Endothelial cell of umbilical vein (primary cell): ENCODE data around the gene GCNT1. TPM values are rescaled to one million over a fixed set of nuclear protein-coding genes. Genes with fewer than 3 reads are reported as not detected.

Experiments used
- BruUV-seq: library from RNA; stranded (reverse); fragments of 400-500 nt; replicated peaks from 2 replicates; lab custom pipeline; 2021; lab: Mats Ljungman, UMichigan
- CTCF ChIA-PET: fragments of 300-600, 350-600 bp; sonication (Branson Sonifier 250); formaldehyde crosslinking; loops from one replicate; lab custom pipeline; 2021; ENCODE audit warnings: antibody characterized with exemption, inconsistent platforms; lab: Charles Lee
- POLR2A ChIA-PET: fragments of 300-600, 350-600 bp; sonication (Branson Sonifier 250); formaldehyde crosslinking; loops from one replicate; lab custom pipeline; 2021; ENCODE audit warnings: antibody characterized with exemption, inconsistent platforms; lab: Charles Lee
- DNase-seq: peaks from one replicate; pipeline ENCODE4 v3.0.0-alpha.2; 2011; ENCODE audit warnings: low read depth, low spot score
- FAIRE-seq: peaks from 2 replicates; lab custom pipeline; 2011; peaks lifted over from hg19 to GRCh38; lab: Jason Lieb, UNC
- H2AFZ ChIP-seq: 2 replicates; pipeline ENCODE4 v1.6.0; 2012; ENCODE audit warnings: low read depth, low read length, control low read depth, inconsistent platforms
- H3K27ac ChIP-seq: 2 replicates; pipeline ENCODE4 v1.5.1; 2011; ENCODE audit warnings: low read depth, mild to moderate bottlenecking, control low read depth, low read length, moderate library complexity; ENCODE audit not compliant: insufficient read depth
- H3K27me3 ChIP-seq, 2 experiments: 2 replicates each; pipeline versions ENCODE4 v1.6.0 to v1.6.1; 2011; ENCODE audit warnings: low read length in 2 of 2, mixed read lengths in 1 of 2; ENCODE audit not compliant: control insufficient read depth in 2 of 2, insufficient read depth in 2 of 2
- H3K36me3 ChIP-seq, 2 experiments: 2 replicates in 1 of 2; 3 replicates in 1 of 2; pipeline ENCODE4 v1.5.1; 2011; ENCODE audit warnings: low read length in 2 of 2, mild to moderate bottlenecking in 1 of 2, moderate library complexity in 1 of 2; ENCODE audit not compliant: control insufficient read depth in 2 of 2, insufficient read depth in 2 of 2; ENCODE audit errors: extremely low read depth in 1 of 2
- H3K4me1 ChIP-seq: 3 replicates; pipeline ENCODE4 v1.5.1; 2011; ENCODE audit warnings: mild to moderate bottlenecking, low read length; ENCODE audit not compliant: control insufficient read depth, insufficient read depth; ENCODE audit errors: extremely low read depth
- H3K4me2 ChIP-seq: 2 replicates; pipeline ENCODE4 v1.6.1; 2011; ENCODE audit warnings: low read length, control low read depth, mixed read lengths; ENCODE audit not compliant: insufficient read depth
- H3K4me3 ChIP-seq, 3 experiments: fragments of 200-600 bp in 1 of 3; sonication (generic), shearing (Covaris generic) in 1 of 3; replicated peaks in 1 of 3; 2 replicates each; pipeline ENCODE4 v1.5.1; 2011 to 2016; ENCODE audit warnings: control low read depth in 3 of 3, low read length in 3 of 3, mild to moderate bottlenecking in 2 of 3, inconsistent platforms in 1 of 3, low read depth in 1 of 3, moderate library complexity in 1 of 3; ENCODE audit not compliant: insufficient read depth in 1 of 3
- H3K79me2 ChIP-seq: 2 replicates; pipeline ENCODE4 v1.6.0; 2012; ENCODE audit warnings: low read length, inconsistent platforms; ENCODE audit not compliant: control insufficient read depth, insufficient read depth
- H3K9ac ChIP-seq: replicated peaks from 2 replicates; pipeline ENCODE3; 2011; ENCODE audit warnings: low read length, control low read depth; ENCODE audit not compliant: insufficient read depth; ENCODE audit errors: extremely low read depth
- H3K9me1 ChIP-seq: replicated peaks from 3 replicates; pipeline ENCODE4 v1.6.0; 2011; ENCODE audit warnings: mild to moderate bottlenecking, low read length; ENCODE audit not compliant: control insufficient read depth, insufficient read depth; ENCODE audit errors: extremely low read depth
- H3K9me3 ChIP-seq: replicated peaks from 2 replicates; pipeline ENCODE4 v1.5.1; 2012; ENCODE audit warnings: low read length, inconsistent platforms; ENCODE audit not compliant: control insufficient read depth, insufficient read depth
- H4K20me1 ChIP-seq: replicated peaks from 2 replicates; pipeline ENCODE3; 2011; ENCODE audit warnings: mild to moderate bottlenecking, low read length; ENCODE audit not compliant: control insufficient read depth, insufficient read depth; ENCODE audit errors: extremely low read depth
- CTCF ChIP-seq, 2 donors: IDR thresholded peaks; 1 replicate in 1 of 2; 2 replicates in 1 of 2; pipeline ENCODE4 v1.5.1; 2011; ENCODE audit warnings: low read length in 2 of 2, mild to moderate bottlenecking in 2 of 2, moderate library complexity in 2 of 2, control low read depth in 1 of 2, inconsistent platforms in 1 of 2, low read depth in 1 of 2; ENCODE audit not compliant: insufficient read depth in 1 of 2; ENCODE audit errors: extremely low read depth in 1 of 2
- EZH2 ChIP-seq: IDR thresholded peaks from 2 replicates; pipeline ENCODE4 v1.6.1; 2012; ENCODE audit warnings: borderline replicate concordance, low read depth, mild to moderate bottlenecking, moderate library complexity, low read length, inconsistent platforms; ENCODE audit not compliant: severe bottlenecking
- FOS ChIP-seq: IDR thresholded peaks from 2 replicates; pipeline ENCODE4 v1.6.1; 2011; ENCODE audit warnings: mild to moderate bottlenecking, low read length, moderate library complexity, borderline replicate concordance; ENCODE audit not compliant: insufficient read depth
- GATA2 ChIP-seq: IDR thresholded peaks from 2 replicates; pipeline ENCODE4 v1.7.0; 2011; ENCODE audit warnings: low read depth, mild to moderate bottlenecking, moderate library complexity, mixed read lengths, low read length; ENCODE audit not compliant: insufficient read length, insufficient read depth
- JUN ChIP-seq: IDR thresholded peaks from 2 replicates; pipeline ENCODE4 v1.6.1; 2011; ENCODE audit warnings: borderline replicate concordance, low read depth; ENCODE audit not compliant: insufficient read length, insufficient read depth
- MAX ChIP-seq: IDR thresholded peaks from 2 replicates; pipeline ENCODE4 v1.6.1; 2011; ENCODE audit not compliant: insufficient read depth, insufficient read length
- MYC ChIP-seq: IDR thresholded peaks from one replicate; pipeline ENCODE4 v1.6.1; 2011; ENCODE audit warnings: mild to moderate bottlenecking, low read depth, low read length
- POLR2A ChIP-seq: IDR thresholded peaks from 2 replicates; pipeline ENCODE4 v1.6.1; 2012; ENCODE audit warnings: low read depth, mild to moderate bottlenecking, control low read depth, low read length
- POLR2AphosphoS5 ChIP-seq: IDR thresholded peaks from 2 replicates; pipeline ENCODE4 v1.6.1; 2012; ENCODE audit warnings: low read depth, mild to moderate bottlenecking, control low read depth, low read length, moderate library complexity; ENCODE audit not compliant: insufficient read depth
- dilution Hi-C: fragments of 300-500 bp; cut with MboI; formaldehyde crosslinking; loops from one replicate; pipeline ENCODE4 v1.15.0; 2019; ENCODE audit warnings: low sequenced_read_pairs; ENCODE audit not compliant: extremely low pct_ligation_motif_present
- intact Hi-C: fragments of 100-400 bp; cut with micrococcal nuclease; formaldehyde crosslinking; loops from one replicate; pipeline ENCODE4 v1.10.0; 2022
- polyA plus RNA-seq, 4 experiments: library from polyadenylated mRNA; depleted of rRNA in 3 of 4; stranded (reverse) in 3 of 4; unstranded in 1 of 4; fragments of >200 nt; gene quantifications; 2 replicates each; pipeline versions ENCODE4 v1.2.1 to v1.2.3, GENCODE V29; 2011 to 2012; ENCODE audit warnings: missing spikeins in 1 of 4
- total RNA-seq: library from RNA; stranded (reverse); gene quantifications from 2 replicates; pipeline ENCODE4 v1.2.3, GENCODE V29; 2021

GCNT1 gene
- total and polyA plus RNA-seq, 2 donors (not counting 3 experiments of a cell fraction or from before 2014, with no cell fraction given) = 18.1 to 30.9 TPM

GRCh38 chr9:76525196-76525595 lies 66.2 kb downstream of the GCNT1 start:
- intact Hi-C loops = no loop called here
- ChIA-PET POLR2A (no interaction called here), CTCF (interaction anchor here (1.0 kb wide), 2 partner anchors 9 kb away, joined by 3 read pairs; no protein-coding TSS in a partner anchor)
- DNase-seq (no peak), FAIRE-seq (no peak)
- Histone ChIP-seq H3K4me1 (no peaks in the 10 kb centered on the region), H3K27me3 (no peaks in the 10 kb centered on the region), H3K9ac (no peak overlapping the region), H3K27ac (no peak overlapping the region), H2AFZ (no peak overlapping the region), H3K9me1 (no peaks in the 10 kb centered on the region), H3K4me2 (no peak overlapping the region), H4K20me1 (no peaks in the 10 kb centered on the region), H3K4me3 (no peak overlapping the region), H3K9me3 (no peaks in the 10 kb centered on the region), H3K36me3 (no peaks in the 10 kb centered on the region), H3K79me2 (no peaks in the 10 kb centered on the region)
- dilution Hi-C loops = no loop called here
- TF ChIP-seq MYC (no peak), EZH2 (no peak), FOS (no peak), MAX (no peak), JUN (no peak), POLR2A (no peak), POLR2AphosphoS5 (no peak), GATA2 (no peak), CTCF (IDR thresholded peaks at IDR 0.05; ENCODE audit: extremely low read depth in 1 of 2, insufficient read depth in 1 of 2, low read depth in 1 of 2, low read length in 2 of 2) (no peak)
- no TSS peak for BruUV-seq
